CD4-positive, alpha-beta T cell (primary cell): ENCODE results near the gene SUCLG2. TPM values are rescaled to one million over a fixed set of nuclear protein-coding genes. Genes with fewer than 3 reads are reported as not detected.

Experiments
- ATAC-seq: fragments of 200-7000 bp; cut with Tn5 transposase; one replicate; pipeline ENCODE4 v1.10.0; 2022; ENCODE audit warnings: mild to moderate bottlenecking; ENCODE audit not compliant: poor library complexity
- CTCF ChIA-PET: fragments of 350-600 bp; sonication (Branson Sonifier 250); formaldehyde crosslinking; loops from one replicate; lab custom pipeline; 2021; ENCODE audit warnings: antibody characterized with exemption, inconsistent platforms; lab: Charles Lee
- POLR2A ChIA-PET: fragments of 350-600 bp; sonication (Branson Sonifier 250); formaldehyde crosslinking; loops from one replicate; lab custom pipeline; 2021; ENCODE audit warnings: antibody characterized with exemption, inconsistent platforms; lab: Charles Lee
- DNase-seq, 14 experiments: peaks; one replicate each; pipeline ENCODE4 v3.0.0-alpha.2; 2013 to 2020; ENCODE audit warnings: mixed read lengths in 2 of 14
- H3K27ac ChIP-seq, 2 donors: one replicate each; pipeline versions ENCODE4 v1.5.1 to v1.7.0; 2013; ENCODE audit warnings: low read length in 2 of 2, low read depth in 1 of 2, mild to moderate bottlenecking in 1 of 2
- H3K27me3 ChIP-seq, 2 experiments: 1 replicate in 1 of 2; 2 replicates in 1 of 2; pipeline versions ENCODE4 v1.6.1 to v1.7.0; 2013; ENCODE audit warnings: low read length in 2 of 2, control low read depth in 1 of 2, mild to moderate bottlenecking in 1 of 2, moderate library complexity in 1 of 2; ENCODE audit not compliant: insufficient read depth in 2 of 2, control insufficient read depth in 1 of 2
- H3K36me3 ChIP-seq: one replicate; pipeline ENCODE4 v1.6.1; 2013; ENCODE audit warnings: low read length, control low read depth; ENCODE audit not compliant: insufficient read depth
- H3K4me1 ChIP-seq: one replicate; pipeline ENCODE4 v1.6.1; 2013; ENCODE audit warnings: low read length, control low read depth; ENCODE audit not compliant: insufficient read depth
- H3K4me3 ChIP-seq: one replicate; pipeline ENCODE4 v1.5.1; 2013; ENCODE audit warnings: mild to moderate bottlenecking, low read length, moderate library complexity
- H3K9me3 ChIP-seq, 2 experiments: 1 replicate in 1 of 2; 2 replicates in 1 of 2; pipeline versions ENCODE4 v1.6.1 to v1.7.0; 2013; ENCODE audit warnings: low read length in 2 of 2, mild to moderate bottlenecking in 2 of 2, control low read depth in 1 of 2, moderate library complexity in 1 of 2; ENCODE audit not compliant: control insufficient read depth in 1 of 2, insufficient read depth in 1 of 2
- H3K27ac Mint-ChIP-seq: one replicate; pipeline ENCODE4 v1.8.0; 2020; ENCODE audit warnings: mixed read lengths
- H3K27me3 Mint-ChIP-seq: one replicate; pipeline ENCODE4 v1.8.0; 2021; ENCODE audit warnings: mixed read lengths
- H3K36me3 Mint-ChIP-seq: one replicate; pipeline ENCODE4 v1.8.0; 2021; ENCODE audit warnings: low read depth, mixed read lengths
- H3K4me1 Mint-ChIP-seq: one replicate; pipeline ENCODE4 v1.8.0; 2021; ENCODE audit warnings: low read depth, mixed read lengths
- H3K4me3 Mint-ChIP-seq: one replicate; pipeline ENCODE4 v1.8.0; 2020; ENCODE audit warnings: mild to moderate bottlenecking, mixed read lengths
- H3K9me3 Mint-ChIP-seq: one replicate; pipeline ENCODE4 v1.8.0; 2020; ENCODE audit warnings: mixed read lengths
- CTCF ChIP-seq: fragments of 200-600 bp; IDR thresholded peaks from one replicate; pipeline ENCODE4 v1.8.0; 2022; ENCODE audit warnings: antibody characterized with exemption, mild to moderate bottlenecking
- intact Hi-C, 2 experiments: fragments of 100-400 bp; cut with DNase I in 1 of 2; cut with micrococcal nuclease in 1 of 2; formaldehyde crosslinking; loops; one replicate each; pipeline versions ENCODE4 v1.15.1 to v1.9.0; 2023 to 2025; cut with DNase I, micrococcal nuclease
- total RNA-seq, 174 experiments: library from RNA in 2 of 174; stranded (reverse) in 2 of 174; gene quantifications; one replicate each; pipeline ENCODE4 v1.2.3 and lab custom pipeline; 2021 to 2026

Gene SUCLG2
- total RNA-seq, 2 experiments from 2014 or later: 51.7 to 52.4 TPM

GRCh38 chr3:67384760-67385397 is 269.5 kb downstream of the SUCLG2 start:
- ATAC-seq (no peak), DNase-seq (peak in 12 of 14 experiments; percentile 11 to 57 (median 34))
- ChIA-PET POLR2A (no interaction called here), CTCF (interaction anchor here (1.3 kb wide), 1 partner anchor 1491 kb away, joined by 3 read pairs; no protein-coding TSS in a partner anchor)
- peak; percentile 37 for TF ChIP-seq CTCF
- Mint-ChIP-seq H3K27ac (peak overlapping the region; percentile 6), H3K4me1 (no peaks in the 10 kb centered on the region), H3K9me3 (no peaks in the 10 kb centered on the region), H3K27me3 (no peaks in the 10 kb centered on the region), H3K36me3 (peaks cover 44% of the 10 kb centered on the region), H3K4me3 (no peak overlapping the region)
- no peak overlapping the region for H3K27ac ChIP-seq
- no peak overlapping the region for H3K4me3 ChIP-seq
- peaks cover 4% of the 10 kb centered on the region for H3K36me3 ChIP-seq
- H3K4me1 ChIP-seq: no peaks in the 10 kb centered on the region
- intact Hi-C loops: loop anchor here (2.0 to 10.0 kb wide), 3 partner anchors 270 to 872 kb away; no protein-coding TSS in a partner anchor
- H3K9me3 ChIP-seq: no peaks in the 10 kb centered on the region
- no peaks in the 10 kb centered on the region for H3K27me3 ChIP-seq

GRCh38 chr3:67384016-67384415 is 270.4 kb downstream of the SUCLG2 start:
- H3K27ac ChIP-seq: no peak overlapping the region
- H3K4me3 ChIP-seq: no peak overlapping the region
- ATAC-seq (no peak), DNase-seq (no peak)
- H3K27me3 ChIP-seq: no peaks in the 10 kb centered on the region
- intact Hi-C loops: loop anchor here (2.0 to 10.0 kb wide), 3 partner anchors 269 to 873 kb away; no protein-coding TSS in a partner anchor
- H3K9me3 ChIP-seq: no peaks in the 10 kb centered on the region
- TF ChIP-seq CTCF: no peak
- H3K9me3 Mint-ChIP-seq: no peaks in the 10 kb centered on the region
- H3K4me1 Mint-ChIP-seq: no peaks in the 10 kb centered on the region
- no peak overlapping the region for H3K4me3 Mint-ChIP-seq
- POLR2A ChIA-PET: no interaction called here
- H3K27ac Mint-ChIP-seq: no peak overlapping the region
- H3K4me1 ChIP-seq: no peaks in the 10 kb centered on the region
- H3K36me3 ChIP-seq: peaks cover 4% of the 10 kb centered on the region
- H3K36me3 Mint-ChIP-seq: peaks cover 44% of the 10 kb centered on the region
- H3K27me3 Mint-ChIP-seq: no peaks in the 10 kb centered on the region
- CTCF ChIA-PET: interaction anchor here (0.7 to 1.3 kb wide), 2 partner anchors 73 to 1492 kb away, joined by 3 read pairs; no protein-coding TSS in a partner anchor

- DNase-seq (no peak), ATAC-seq (no peak)
- POLR2A ChIA-PET: no interaction called here
- Mint-ChIP-seq H3K4me3 (no peak overlapping the region), H3K27ac (no peak overlapping the region), H3K4me1 (no peaks in the 10 kb centered on the region), H3K36me3 (peaks cover 41% of the 10 kb centered on the region), H3K27me3 (no peaks in the 10 kb centered on the region), H3K9me3 (no peaks in the 10 kb centered on the region)
- H3K27me3 ChIP-seq: no peaks in the 10 kb centered on the region
- H3K27ac ChIP-seq: no peak overlapping the region
- no peaks in the 10 kb centered on the region for H3K9me3 ChIP-seq
- H3K36me3 ChIP-seq: peaks cover 4% of the 10 kb centered on the region
- no peak for TF ChIP-seq CTCF
- CTCF ChIA-PET: interaction anchor here (0.7 to 1.3 kb wide), 2 partner anchors 74 to 1492 kb away, joined by 3 read pairs; no protein-coding TSS in a partner anchor
- H3K4me1 ChIP-seq: no peaks in the 10 kb centered on the region
- no peak overlapping the region for H3K4me3 ChIP-seq
- intact Hi-C loops: loop anchor here (2.0 to 10.0 kb wide), 4 partner anchors 269 to 1493 kb away; no protein-coding TSS in a partner anchor
These were observed 271.0 kb downstream of the SUCLG2 start for GRCh38 chr3:67383379-67383778.
